HepG2 (cell line): ENCODE measurements around the gene RGN. TPM values are rescaled to one million over a fixed set of nuclear protein-coding genes. Genes with fewer than 3 reads are reported as not detected.

ENCODE experiments used
- ARID5B ChIP-seq: IDR thresholded peaks from 2 replicates; pipeline ENCODE4 v1.4.0; 2020; ENCODE audit warnings: mild to moderate bottlenecking, missing genetic modification reagents
- DMAP1 ChIP-seq: IDR thresholded peaks from 2 replicates; pipeline ENCODE4 v1.6.1; 2016
- ELF4 ChIP-seq: sonication (generic); formaldehyde crosslinking; IDR thresholded peaks from 2 replicates; pipeline ENCODE4 v1.5.0; 2020; ENCODE audit warnings: missing genetic modification reagents, mild to moderate bottlenecking, moderate library complexity, borderline replicate concordance
- FOXO4 ChIP-seq: sonication (generic); formaldehyde crosslinking; conservative IDR thresholded peaks from 2 replicates; pipeline ENCODE4 v1.8.1; 2023; ENCODE audit warnings: missing genetic modification reagents
- GABPA ChIP-seq, 2 experiments: IDR thresholded peaks; 2 replicates each; pipeline ENCODE4 v1.6.1; 2011 to 2016; ENCODE audit warnings: low read depth in 2 of 2, low read length in 1 of 2, missing biosample characterization in 1 of 2, missing genetic modification characterization in 1 of 2
- HDAC2 ChIP-seq: sonication (generic); formaldehyde crosslinking; IDR thresholded peaks from 2 replicates; pipeline ENCODE4 v1.4.0; 2020; ENCODE audit warnings: missing genetic modification reagents
- HNRNPL ChIP-seq: fragments of 200-400 bp; formaldehyde crosslinking; IDR thresholded peaks from 2 replicates; pipeline ENCODE4 v1.6.1; 2017; ENCODE audit warnings: mild to moderate bottlenecking, low read depth, low read length
- HOXA9 ChIP-seq: sonication (generic); formaldehyde crosslinking; IDR thresholded peaks from 2 replicates; pipeline ENCODE4 v1.8.1; 2022; ENCODE audit warnings: missing genetic modification reagents, mild to moderate bottlenecking, moderate library complexity, borderline replicate concordance
- NFYC ChIP-seq: IDR thresholded peaks from 2 replicates; pipeline ENCODE4 v1.6.1; 2016; ENCODE audit warnings: missing genetic modification reagents, missing compliant biosample characterization
- POGZ ChIP-seq: sonication (generic); formaldehyde crosslinking; IDR thresholded peaks from 2 replicates; pipeline ENCODE4 v1.4.0; 2020; ENCODE audit warnings: mild to moderate bottlenecking, missing genetic modification reagents
- PREB ChIP-seq: sonication (generic); formaldehyde crosslinking; IDR thresholded peaks from 2 replicates; pipeline ENCODE4 v1.4.0; 2020; ENCODE audit warnings: missing genetic modification reagents
- SRSF9 ChIP-seq: fragments of 200-400 bp; formaldehyde crosslinking; IDR thresholded peaks from 2 replicates; pipeline ENCODE4 v1.6.1; 2018; ENCODE audit warnings: borderline replicate concordance, mild to moderate bottlenecking, low read depth, low read length; ENCODE audit not compliant: insufficient read depth, poor library complexity, severe bottlenecking
- TBX3 ChIP-seq: fragments of 450-650 bp; IDR thresholded peaks from 2 replicates; pipeline ENCODE4 v1.6.1; 2017; ENCODE audit warnings: antibody characterized with exemption, mild to moderate bottlenecking, inconsistent platforms, borderline replicate concordance
- XRCC5 ChIP-seq: fragments of 200-400 bp; formaldehyde crosslinking; optimal IDR thresholded peaks from 2 replicates; pipeline ENCODE3; 2017; ENCODE audit warnings: mild to moderate bottlenecking, low read length
- ZFP36L2 ChIP-seq: sonication (generic); formaldehyde crosslinking; IDR thresholded peaks from 2 replicates; pipeline ENCODE4 v1.4.0; 2020; ENCODE audit warnings: missing genetic modification reagents
- ZNF432 ChIP-seq: sonication (generic); formaldehyde crosslinking; IDR thresholded peaks from 2 replicates; pipeline ENCODE4 v1.5.0; 2020; ENCODE audit warnings: missing genetic modification reagents, mild to moderate bottlenecking, borderline replicate concordance
- ZNF891 ChIP-seq: sonication (generic); formaldehyde crosslinking; IDR thresholded peaks from 2 replicates; pipeline ENCODE4 v1.5.0; 2020; ENCODE audit warnings: mild to moderate bottlenecking, missing genetic modification reagents
- ZSCAN21 ChIP-seq: sonication (generic); formaldehyde crosslinking; IDR thresholded peaks from 2 replicates; pipeline ENCODE4 v1.8.0; 2022; ENCODE audit warnings: mild to moderate bottlenecking, missing genetic modification reagents, moderate library complexity, borderline replicate concordance
- ZSCAN22 ChIP-seq: sonication (generic); formaldehyde crosslinking; IDR thresholded peaks from 2 replicates; pipeline ENCODE4 v1.4.0; 2020; ENCODE audit warnings: mild to moderate bottlenecking, missing genetic modification reagents
- polyA plus RNA-seq, 8 experiments: library from polyadenylated mRNA; depleted of rRNA in 3 of 8; stranded (reverse) in 7 of 8; unstranded in 1 of 8; fragments of >200 nt; fragmentation: Illumina TruSeq in 4 of 8; extraction: Trizol in 4 of 8; gene quantifications; 2 replicates each; pipeline versions ENCODE4 v1.2.1 to v1.2.3, GENCODE V29; 2011 to 2016; ENCODE audit warnings: low read depth in 4 of 8, missing spikeins in 1 of 8, mixed read lengths in 1 of 8; ENCODE audit not compliant: insufficient read depth in 1 of 8
- total RNA-seq, 5 experiments: library from RNA; depleted of rRNA; stranded (reverse); fragments of >200 nt; fragmentation: Illumina TruSeq; extraction: Trizol; gene quantifications; 2 replicates each; pipeline ENCODE4 v1.2.3, GENCODE V29; 2016; ENCODE audit warnings: low read depth in 1 of 5

RGN gene
- total and polyA plus RNA-seq, 2 of the 13 experiments (the other 11 are each of a cell fraction or from before 2014, with no cell fraction given) = 19.6 to 74.4 TPM

- TF ChIP-seq PREB (CRISPR knock-in tag) (no peak), ZSCAN22 (CRISPR knock-in tag) (no peak), DMAP1 (CRISPR knock-in tag) (no peak), XRCC5 (peak; percentile 42), SRSF9 (no peak), ZFP36L2 (CRISPR knock-in tag) (no peak), ZNF891 (CRISPR knock-in tag) (no peak), HOXA9 (no peak), ARID5B (peak; percentile 89), HDAC2 (CRISPR knock-in tag) (peak; percentile 81), ZNF432 (CRISPR knock-in tag) (no peak), GABPA (IDR thresholded peaks at IDR 0.05; ENCODE audit: low read depth, low read length) (no peak), GABPA (CRISPR knock-in tag; IDR thresholded peaks at IDR 0.05; ENCODE audit: low read depth) (no peak), TBX3 (peak; percentile 70; the same call in 1 of the 2 replicates), ELF4 (CRISPR knock-in tag) (no peak), HNRNPL (no peak), FOXO4 (CRISPR knock-in tag) (no peak), POGZ (CRISPR knock-in tag) (no peak), NFYC (CRISPR knock-in tag) (peak; percentile 52; the same call in 1 of the 2 replicates), ZSCAN21 (CRISPR knock-in tag) (no peak)
Observed at GRCh38 chrX:47080215-47080914, 2.1 kb downstream of the RGN start (continued).
